ENCODE measurements around the gene WDR90.

Gene WDR90

GRCh38 chr16:674968-675883, 26.1 kb downstream of the WDR90 start, which contains the start of gene RHBDL1:
RHBDL1 (plus strand) TSS chr16:675671; CDS start chr16:675791, 120 bp downstream.
- TF ChIP-seq, protein P1, sequence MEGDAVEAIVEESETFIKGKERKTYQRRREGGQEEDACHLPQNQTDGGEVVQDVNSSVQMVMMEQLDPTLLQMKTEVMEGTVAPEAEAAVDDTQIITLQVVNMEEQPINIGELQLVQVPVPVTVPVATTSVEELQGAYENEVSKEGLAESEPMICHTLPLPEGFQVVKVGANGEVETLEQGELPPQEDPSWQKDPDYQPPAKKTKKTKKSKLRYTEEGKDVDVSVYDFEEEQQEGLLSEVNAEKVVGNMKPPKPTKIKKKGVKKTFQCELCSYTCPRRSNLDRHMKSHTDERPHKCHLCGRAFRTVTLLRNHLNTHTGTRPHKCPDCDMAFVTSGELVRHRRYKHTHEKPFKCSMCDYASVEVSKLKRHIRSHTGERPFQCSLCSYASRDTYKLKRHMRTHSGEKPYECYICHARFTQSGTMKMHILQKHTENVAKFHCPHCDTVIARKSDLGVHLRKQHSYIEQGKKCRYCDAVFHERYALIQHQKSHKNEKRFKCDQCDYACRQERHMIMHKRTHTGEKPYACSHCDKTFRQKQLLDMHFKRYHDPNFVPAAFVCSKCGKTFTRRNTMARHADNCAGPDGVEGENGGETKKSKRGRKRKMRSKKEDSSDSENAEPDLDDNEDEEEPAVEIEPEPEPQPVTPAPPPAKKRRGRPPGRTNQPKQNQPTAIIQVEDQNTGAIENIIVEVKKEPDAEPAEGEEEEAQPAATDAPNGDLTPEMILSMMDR (IDR thresholded peaks at IDR 0.05): no peak

GRCh38 chr16:675884-676564, 26.9 kb downstream of the WDR90 start:
- TF ChIP-seq, protein P1 (IDR thresholded peaks at IDR 0.05): no peak

- TF ChIP-seq, protein P1 (IDR thresholded peaks at IDR 0.05): no peak
Observed at GRCh38 chr16:676565-676902, 27.4 kb downstream of the WDR90 start.

DNA sequence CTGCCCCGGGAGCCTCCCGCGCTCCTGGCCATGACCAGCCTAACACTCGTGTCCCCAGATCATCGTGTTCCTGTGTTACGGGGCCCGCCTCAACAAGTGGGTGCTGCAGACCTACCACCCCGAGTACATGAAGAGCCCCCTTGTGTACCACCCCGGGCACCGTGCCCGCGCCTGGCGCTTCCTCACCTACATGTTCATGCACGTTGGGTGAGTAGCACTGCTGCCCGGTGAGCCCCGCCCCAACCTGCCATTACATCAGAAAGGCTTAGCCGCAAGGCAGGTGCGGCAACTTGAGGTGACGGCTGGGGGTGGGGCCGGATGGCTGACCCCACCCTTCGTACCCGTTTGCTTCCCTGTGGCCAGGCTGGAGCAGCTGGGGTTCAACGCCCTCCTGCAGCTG, 27.7 kb downstream of the WDR90 start:
- TF ChIP-seq, protein P1 (IDR thresholded peaks at IDR 0.05): no peak

DNA sequence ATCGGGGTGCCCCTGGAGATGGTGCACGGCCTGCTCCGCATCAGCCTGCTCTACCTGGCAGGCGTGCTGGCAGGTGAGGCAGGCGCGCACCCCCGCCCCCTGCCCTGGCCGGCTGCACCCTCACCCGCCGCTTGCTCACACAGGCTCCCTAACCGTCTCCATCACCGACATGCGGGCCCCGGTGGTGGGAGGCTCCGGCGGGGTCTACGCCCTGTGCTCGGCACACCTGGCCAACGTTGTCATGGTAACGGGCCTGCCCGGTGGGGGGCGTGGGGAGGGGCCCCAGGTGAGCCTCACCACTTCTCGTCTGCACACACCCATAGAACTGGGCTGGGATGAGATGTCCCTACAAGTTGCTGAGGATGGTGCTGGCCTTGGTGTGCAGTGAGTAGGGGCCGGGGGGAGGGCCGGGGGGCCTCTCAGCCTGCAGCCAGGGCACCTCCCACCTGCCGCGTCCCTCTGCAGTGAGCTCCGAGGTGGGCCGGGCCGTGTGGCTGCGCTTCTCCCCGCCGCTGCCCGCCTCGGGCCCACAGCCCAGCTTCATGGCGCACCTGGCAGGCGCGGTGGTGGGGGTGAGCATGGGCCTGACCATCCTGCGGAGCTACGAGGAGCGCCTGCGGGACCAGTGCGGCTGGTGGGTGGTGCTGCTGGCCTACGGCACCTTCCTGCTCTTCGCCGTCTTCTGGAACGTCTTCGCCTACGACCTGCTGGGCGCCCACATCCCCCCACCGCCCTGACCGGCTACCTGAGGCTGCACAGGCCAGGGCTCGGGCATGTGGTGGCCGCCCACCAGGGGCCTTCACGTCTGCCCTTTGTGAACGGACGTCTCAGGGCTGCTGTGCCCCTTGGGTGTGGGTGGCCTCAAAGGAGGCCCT, 28.4 kb downstream of the WDR90 start:
- TF ChIP-seq, protein P1 (IDR thresholded peaks at IDR 0.05): no peak

- TF ChIP-seq, protein P1 (IDR thresholded peaks at IDR 0.05): no peak
Observed at GRCh38 chr16:678209-678857, 29.2 kb downstream of the WDR90 start.

All from LNCAP (cell line).